SK-N-SH (cell line): ENCODE results near the gene CLIC6.
"Not testable (repeated sequence)": the region's sequence is repeated elsewhere in the genome, so short reads cannot be mapped to it uniquely, and the experiment has no call there.

ENCODE experiments used
- CTCF ChIP-seq: fragments of 200-600 bp; sonication (generic); IDR thresholded peaks from 2 replicates; pipeline ENCODE4 v1.6.1; 2017; ENCODE audit warnings: antibody characterized with exemption, mild to moderate bottlenecking, moderate library complexity
- ELF1 ChIP-seq: IDR thresholded peaks from 2 replicates; pipeline ENCODE4 v1.4.0; 2012
- EP300 ChIP-seq, 2 experiments: IDR thresholded peaks; 2 replicates each; pipeline versions ENCODE4 v1.4.0 to v1.6.1; 2012; ENCODE audit warnings: borderline replicate concordance in 1 of 2, low read depth in 1 of 2, low read length in 1 of 2
- FOXM1 ChIP-seq: IDR thresholded peaks from 2 replicates; pipeline ENCODE4 v1.4.0; 2012; ENCODE audit warnings: low read depth, mild to moderate bottlenecking
- MAX ChIP-seq: IDR thresholded peaks from 2 replicates; pipeline ENCODE4 v1.4.0; 2012; ENCODE audit warnings: low read depth
- POLR2AphosphoS5 ChIP-seq: IDR thresholded peaks from 2 replicates; pipeline ENCODE4 v1.6.1; 2012; ENCODE audit warnings: low read depth, low read length
- RCOR1 ChIP-seq: fragments of 150-350 bp; IDR thresholded peaks from 2 replicates; pipeline ENCODE4 v1.6.1; 2017; ENCODE audit warnings: antibody characterized with exemption, low read length
- REST ChIP-seq: IDR thresholded peaks from 2 replicates; pipeline ENCODE4 v1.6.1; 2012; ENCODE audit warnings: mild to moderate bottlenecking, low read depth, low read length, moderate library complexity
- ZBTB33 ChIP-seq: IDR thresholded peaks from 2 replicates; pipeline ENCODE4 v1.4.0; 2012; ENCODE audit warnings: low read depth, borderline replicate concordance

GRCh38 chr21:34718529-34718928 is 49.7 kb downstream of the CLIC6 start:
- TF ChIP-seq MAX; POLR2AphosphoS5; CTCF; ELF1; EP300 (IDR thresholded peaks at IDR 0.05; ENCODE audit: borderline replicate concordance in 1 of 2, low read depth in 1 of 2, low read length in 1 of 2); REST; FOXM1; RCOR1; ZBTB33: not testable (repeated sequence)
